Measurements from ENCODE around the gene NUDCD3.
"Not testable (repeated sequence)": the region's sequence is repeated elsewhere in the genome, so short reads cannot be mapped to it uniquely, and the experiment has no call there.

DNA sequence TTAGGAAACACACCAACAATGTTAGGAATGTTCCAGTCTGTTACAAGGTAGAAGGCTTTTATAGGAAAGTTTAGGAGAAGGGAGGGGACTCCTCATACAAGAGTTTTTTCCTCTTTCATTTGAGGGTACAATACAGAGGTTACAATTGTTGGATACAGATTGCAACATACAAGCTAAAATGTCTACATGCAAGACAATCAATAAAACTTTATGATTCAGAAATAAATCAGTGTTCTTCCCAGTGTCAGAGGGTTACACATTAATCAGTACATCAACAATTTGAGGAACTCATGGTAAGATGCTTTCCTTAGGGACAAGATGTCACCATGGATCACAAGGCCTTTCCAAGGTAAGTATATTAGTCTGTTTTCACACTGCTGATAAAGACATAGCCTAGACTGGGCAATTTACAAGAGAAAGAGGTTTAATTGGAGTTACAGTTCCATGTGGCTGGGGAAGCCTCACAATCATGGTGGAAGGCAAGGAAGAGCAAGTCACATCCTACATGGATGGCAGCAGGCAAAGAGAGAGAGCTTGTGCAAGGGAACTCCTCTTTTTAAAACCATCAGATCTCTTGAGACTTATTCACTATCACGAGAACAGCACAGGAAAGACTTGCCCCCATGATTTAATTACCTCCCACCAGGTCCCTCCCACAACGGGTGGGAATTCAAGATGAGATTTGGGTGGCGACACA, 16.3 kb upstream of the NUDCD3 start:
- TF ChIP-seq, protein P1, sequence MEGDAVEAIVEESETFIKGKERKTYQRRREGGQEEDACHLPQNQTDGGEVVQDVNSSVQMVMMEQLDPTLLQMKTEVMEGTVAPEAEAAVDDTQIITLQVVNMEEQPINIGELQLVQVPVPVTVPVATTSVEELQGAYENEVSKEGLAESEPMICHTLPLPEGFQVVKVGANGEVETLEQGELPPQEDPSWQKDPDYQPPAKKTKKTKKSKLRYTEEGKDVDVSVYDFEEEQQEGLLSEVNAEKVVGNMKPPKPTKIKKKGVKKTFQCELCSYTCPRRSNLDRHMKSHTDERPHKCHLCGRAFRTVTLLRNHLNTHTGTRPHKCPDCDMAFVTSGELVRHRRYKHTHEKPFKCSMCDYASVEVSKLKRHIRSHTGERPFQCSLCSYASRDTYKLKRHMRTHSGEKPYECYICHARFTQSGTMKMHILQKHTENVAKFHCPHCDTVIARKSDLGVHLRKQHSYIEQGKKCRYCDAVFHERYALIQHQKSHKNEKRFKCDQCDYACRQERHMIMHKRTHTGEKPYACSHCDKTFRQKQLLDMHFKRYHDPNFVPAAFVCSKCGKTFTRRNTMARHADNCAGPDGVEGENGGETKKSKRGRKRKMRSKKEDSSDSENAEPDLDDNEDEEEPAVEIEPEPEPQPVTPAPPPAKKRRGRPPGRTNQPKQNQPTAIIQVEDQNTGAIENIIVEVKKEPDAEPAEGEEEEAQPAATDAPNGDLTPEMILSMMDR (IDR thresholded peaks at IDR 0.05), result not testable (repeated sequence)
- not testable (repeated sequence) for TF ChIP-seq POLR2A (IDR thresholded peaks at IDR 0.05)

Measured in uterus (tissue), 2 donors.